GM12874 (cell line): ENCODE data around the gene PNPLA8.

Experiments
- TF ChIP-seq, protein P1 (sequence below): IDR thresholded peaks from 2 replicates; pipeline ENCODE4 v1.5.1; 2011; ENCODE audit warnings: low read depth, mild to moderate bottlenecking, control low read depth, low read length, moderate library complexity; ENCODE audit not compliant: insufficient read depth

Gene PNPLA8

DNA sequence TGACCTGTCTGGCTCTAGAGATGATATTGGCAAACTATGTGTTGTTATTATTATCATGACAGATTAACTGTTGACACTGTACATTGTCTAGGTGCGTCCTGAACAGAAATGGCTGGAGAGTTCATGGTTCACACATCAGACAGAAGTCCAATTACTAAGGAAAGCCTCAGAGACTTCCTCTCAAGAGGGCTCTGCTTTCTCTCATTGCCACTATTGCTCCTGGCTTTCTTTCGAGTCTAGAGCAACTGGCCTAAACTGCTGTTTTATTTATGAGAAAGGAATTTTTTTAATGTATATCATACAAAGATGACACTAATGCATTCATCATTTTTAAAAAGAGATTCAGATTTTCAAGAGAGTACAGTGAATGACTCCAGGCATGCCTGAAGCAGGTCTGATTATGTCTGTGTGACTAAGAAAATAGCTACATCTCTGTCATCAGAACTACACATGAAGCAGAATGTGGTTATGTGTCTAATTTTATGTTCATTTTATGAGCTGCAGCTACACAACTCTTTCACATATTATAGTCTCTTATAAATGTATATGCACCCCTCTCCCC is 100.1 kb downstream of the PNPLA8 start:
- TF ChIP-seq, protein P1, sequence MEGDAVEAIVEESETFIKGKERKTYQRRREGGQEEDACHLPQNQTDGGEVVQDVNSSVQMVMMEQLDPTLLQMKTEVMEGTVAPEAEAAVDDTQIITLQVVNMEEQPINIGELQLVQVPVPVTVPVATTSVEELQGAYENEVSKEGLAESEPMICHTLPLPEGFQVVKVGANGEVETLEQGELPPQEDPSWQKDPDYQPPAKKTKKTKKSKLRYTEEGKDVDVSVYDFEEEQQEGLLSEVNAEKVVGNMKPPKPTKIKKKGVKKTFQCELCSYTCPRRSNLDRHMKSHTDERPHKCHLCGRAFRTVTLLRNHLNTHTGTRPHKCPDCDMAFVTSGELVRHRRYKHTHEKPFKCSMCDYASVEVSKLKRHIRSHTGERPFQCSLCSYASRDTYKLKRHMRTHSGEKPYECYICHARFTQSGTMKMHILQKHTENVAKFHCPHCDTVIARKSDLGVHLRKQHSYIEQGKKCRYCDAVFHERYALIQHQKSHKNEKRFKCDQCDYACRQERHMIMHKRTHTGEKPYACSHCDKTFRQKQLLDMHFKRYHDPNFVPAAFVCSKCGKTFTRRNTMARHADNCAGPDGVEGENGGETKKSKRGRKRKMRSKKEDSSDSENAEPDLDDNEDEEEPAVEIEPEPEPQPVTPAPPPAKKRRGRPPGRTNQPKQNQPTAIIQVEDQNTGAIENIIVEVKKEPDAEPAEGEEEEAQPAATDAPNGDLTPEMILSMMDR: no peak

DNA sequence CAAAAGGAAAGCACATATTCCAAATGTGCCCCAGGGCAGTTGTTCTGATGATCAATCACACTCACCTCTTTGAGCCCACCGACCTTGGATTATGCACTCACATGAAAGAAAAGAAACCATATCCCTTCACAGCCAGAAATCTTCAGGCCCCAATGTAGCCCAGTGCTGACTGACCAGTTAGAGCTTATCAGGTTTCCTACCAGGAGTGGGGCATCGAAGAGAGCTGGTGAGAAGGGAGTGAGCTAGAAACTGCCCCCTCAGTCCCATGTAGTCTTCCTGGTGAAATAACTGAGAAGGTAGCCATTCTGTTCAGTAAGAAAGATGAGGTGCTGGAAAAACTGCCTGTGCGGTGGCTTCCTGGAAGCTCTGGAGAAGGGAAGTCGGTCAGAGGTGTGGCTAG is 101.9 kb downstream of the PNPLA8 start:
- TF ChIP-seq, protein P1: no peak

DNA sequence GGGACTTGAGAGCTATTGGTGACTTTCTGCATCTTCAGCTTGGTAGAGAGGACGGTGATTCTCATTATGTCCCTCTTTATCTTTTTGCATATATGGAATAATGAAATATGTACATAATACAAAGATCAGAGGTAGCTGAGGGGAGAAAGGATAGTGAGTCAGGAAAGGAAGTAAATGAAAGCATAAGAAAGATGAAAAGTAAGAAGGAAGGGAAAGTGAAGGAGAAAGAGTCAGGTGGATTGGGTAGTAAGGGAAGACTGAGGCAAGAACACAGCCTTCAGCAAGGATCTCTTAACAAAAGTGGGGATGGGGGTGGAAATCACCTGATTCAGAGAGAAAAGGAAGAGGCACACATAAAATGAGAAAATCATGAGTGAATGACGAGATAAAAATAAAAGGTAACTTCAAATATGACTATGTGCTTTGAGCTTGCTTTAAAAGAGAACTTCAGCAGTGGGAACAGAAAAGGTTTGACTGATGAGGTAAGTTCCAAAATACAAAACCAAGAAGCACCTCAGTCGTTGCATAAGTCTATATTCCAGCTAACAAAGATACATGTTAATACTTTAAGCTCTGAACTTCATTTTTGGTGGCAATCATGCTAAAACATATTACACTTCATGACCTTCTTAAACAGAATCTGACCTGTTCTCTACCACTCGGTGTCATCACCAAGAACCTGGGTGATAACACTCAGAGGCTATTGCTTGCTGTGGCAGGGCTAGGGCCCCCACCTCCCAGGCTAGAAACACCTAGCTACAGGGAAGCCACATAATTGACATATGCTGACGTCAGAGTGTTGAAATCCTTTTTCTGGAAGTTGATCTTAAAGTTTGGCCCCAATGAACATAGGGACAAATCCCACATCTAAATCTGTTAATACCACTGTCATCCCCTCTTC is 102.6 kb downstream of the PNPLA8 start:
- TF ChIP-seq, protein P1: no peak

DNA sequence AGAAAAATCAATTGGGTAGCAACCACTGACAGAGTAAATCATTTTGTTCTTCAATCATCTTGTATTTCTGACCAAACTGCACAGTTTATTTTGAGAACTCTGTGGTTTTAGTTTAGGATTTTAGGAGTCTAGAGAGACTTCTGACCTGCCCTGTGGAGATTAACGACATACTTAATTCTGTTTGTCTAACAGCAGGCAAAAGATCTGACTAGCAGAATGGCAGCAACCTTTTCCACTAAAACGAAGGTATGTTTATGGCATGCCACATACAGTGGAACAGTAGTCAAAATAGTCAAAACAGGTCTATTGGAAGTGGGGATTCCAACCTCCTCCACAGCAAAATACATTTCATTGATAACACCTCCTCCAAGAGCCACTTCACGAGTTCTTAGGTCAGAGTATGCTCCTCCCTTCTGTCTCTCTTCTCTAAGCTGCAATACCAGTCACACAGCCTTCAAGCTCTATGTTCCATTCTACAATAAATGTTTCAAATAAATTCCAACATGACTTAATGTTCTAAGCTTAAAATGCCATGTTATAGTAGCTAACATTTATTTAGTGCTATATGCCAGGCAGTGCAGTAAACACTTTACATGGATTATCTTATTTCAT is 104.1 kb downstream of the PNPLA8 start:
- TF ChIP-seq, protein P1: no peak
